Ovary (tissue), 9 donors: ENCODE data around the gene HTR2A. TPM values are rescaled to one million over a fixed set of nuclear protein-coding genes. Genes with fewer than 3 reads are reported as not detected.

Experiments
- DNase-seq, 5 donors: peaks; one replicate each; pipeline ENCODE4 v3.0.0-alpha.2; 2019 to 2020
- H3K27ac ChIP-seq, 2 donors: fragments of 200-600 bp; one replicate each; pipeline versions ENCODE4 v1.5.1 to v1.8.0; 2019 to 2022
- H3K27me3 ChIP-seq: fragments of 200-600 bp; one replicate; pipeline ENCODE4 v1.8.0; 2022
- H3K36me3 ChIP-seq: fragments of 200-600 bp; sonication (generic); one replicate; pipeline ENCODE4 v1.5.1; 2019
- H3K4me1 ChIP-seq: one replicate; pipeline ENCODE4 v1.8.1; 2013; ENCODE audit warnings: mild to moderate bottlenecking, moderate library complexity; ENCODE audit not compliant: insufficient read depth
- H3K4me3 ChIP-seq: fragments of 200-600 bp; sonication (generic); one replicate; pipeline ENCODE4 v1.5.1; 2017
- H3K9me3 ChIP-seq, 2 donors: fragments of 200-600 bp in 1 of 2; sonication (generic) in 1 of 2; one replicate each; pipeline versions ENCODE4 v1.5.1 to v1.8.1; 2013 to 2019; ENCODE audit warnings: mild to moderate bottlenecking in 1 of 2, moderate library complexity in 1 of 2
- EP300 ChIP-seq: sonication (generic); formaldehyde crosslinking; IDR thresholded peaks from one replicate; pipeline ENCODE4 v1.6.1; 2017; ENCODE audit warnings: antibody characterized with exemption
- POLR2A ChIP-seq: fragments of 450-650 bp; IDR thresholded peaks from one replicate; pipeline ENCODE4 v1.6.1; 2017; ENCODE audit warnings: antibody characterized with exemption, mild to moderate bottlenecking, moderate library complexity
- WGBS, 3 donors: extraction: QIAGEN DNeasy Blood & Tissue Kit in 1 of 3; methylation state at CpG; one replicate each; pipeline versions ENCODE4 v1.1.5 to v1.1.7; 2013 to 2017; 5-methylcytosine and 5-hydroxymethylcytosine counted together
- intact Hi-C, 4 donors: fragments of 100-400 bp; cut with DNase I; formaldehyde crosslinking; loops; one replicate each; pipeline versions ENCODE4 v1.11.0 to v1.15.1; 2022 to 2023
- polyA plus RNA-seq, 2 donors: library from polyadenylated mRNA; stranded (reverse); fragments of 200-250 nt in 1 of 2; fragments of 350-450 nt in 1 of 2; fragmentation: Illumina TruSeq in 1 of 2; extraction: RNeasy Lipid Tissue Mini Kit (QIAGEN cat#74804) in 1 of 2; gene quantifications; one replicate each; pipeline ENCODE4 v1.2.3, GENCODE V29; 2013 to 2014
- total RNA-seq, 7 donors: library from RNA; depleted of rRNA in 2 of 7; stranded (reverse); fragments of >200 nt in 2 of 7; fragmentation: NEBNext Ultra II Directional in 3 of 7; extraction: Animal tissue kit (Norgen Biotek cat#: 25700) in 3 of 7; gene quantifications; one replicate each; pipeline versions ENCODE4 v1.1.0 to v1.2.4, GENCODE V29; 2016 to 2023
- TF ChIP-seq, protein P1 (sequence below), 3 donors: fragments of 450-650 bp in 2 of 3; fragments of 200-600 bp in 1 of 3; IDR thresholded peaks; one replicate each; pipeline versions ENCODE4 v1.5.1 to v1.8.0; 2016 to 2022; ENCODE audit warnings: antibody characterized with exemption in 3 of 3, mild to moderate bottlenecking in 1 of 3
- donor health status: DM: no; HTN: no; CAD: no; lungs with moderate emphysema.
- donor health status: DM: no; HTN: no; CAD: no.
- donor health status: Bipolar disorder and iron deficiency.
- donor health status: DM: yes; HTN: yes; CAD: no.
- donor health status: DM: no; HTN: no; CAD: no.
- donor health status: DM: yes; HTN: yes; CAD: no.

HTR2A gene
- total and polyA plus RNA-seq, 9 donors = 0.05 to 0.88 (median 0.25) TPM; not detected in 1

DNA sequence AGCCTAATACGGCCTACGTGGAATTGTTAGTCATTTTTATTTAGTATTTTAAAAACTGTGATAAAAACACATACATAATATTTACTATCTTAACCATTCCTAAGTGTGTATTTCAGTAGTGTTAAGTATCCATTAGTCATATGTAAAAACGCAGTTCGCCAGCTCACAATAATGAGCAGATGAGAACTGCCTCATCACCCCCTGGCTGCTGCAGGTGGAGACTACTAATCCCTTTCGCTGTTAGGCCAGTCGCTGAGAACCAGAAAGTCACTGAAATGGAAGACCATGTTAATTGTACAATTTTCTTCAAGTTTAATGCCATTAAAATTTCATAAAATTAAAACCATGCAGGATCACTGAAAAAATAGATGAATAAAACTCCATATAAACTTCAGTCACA, 101.5 kb downstream of the HTR2A start:
- H3K27ac ChIP-seq = no peak overlapping the region
- WGBS, 3 donors = 92 to 93% (median 92%) methylated on average over 6 of the region's 6 CpGs
- intact Hi-C loops = no loop called here
- H3K36me3 ChIP-seq = no peaks in the 10 kb centered on the region
- H3K4me3 ChIP-seq = no peak overlapping the region
- H3K27me3 ChIP-seq = no peaks in the 10 kb centered on the region
- TF ChIP-seq, protein P1, sequence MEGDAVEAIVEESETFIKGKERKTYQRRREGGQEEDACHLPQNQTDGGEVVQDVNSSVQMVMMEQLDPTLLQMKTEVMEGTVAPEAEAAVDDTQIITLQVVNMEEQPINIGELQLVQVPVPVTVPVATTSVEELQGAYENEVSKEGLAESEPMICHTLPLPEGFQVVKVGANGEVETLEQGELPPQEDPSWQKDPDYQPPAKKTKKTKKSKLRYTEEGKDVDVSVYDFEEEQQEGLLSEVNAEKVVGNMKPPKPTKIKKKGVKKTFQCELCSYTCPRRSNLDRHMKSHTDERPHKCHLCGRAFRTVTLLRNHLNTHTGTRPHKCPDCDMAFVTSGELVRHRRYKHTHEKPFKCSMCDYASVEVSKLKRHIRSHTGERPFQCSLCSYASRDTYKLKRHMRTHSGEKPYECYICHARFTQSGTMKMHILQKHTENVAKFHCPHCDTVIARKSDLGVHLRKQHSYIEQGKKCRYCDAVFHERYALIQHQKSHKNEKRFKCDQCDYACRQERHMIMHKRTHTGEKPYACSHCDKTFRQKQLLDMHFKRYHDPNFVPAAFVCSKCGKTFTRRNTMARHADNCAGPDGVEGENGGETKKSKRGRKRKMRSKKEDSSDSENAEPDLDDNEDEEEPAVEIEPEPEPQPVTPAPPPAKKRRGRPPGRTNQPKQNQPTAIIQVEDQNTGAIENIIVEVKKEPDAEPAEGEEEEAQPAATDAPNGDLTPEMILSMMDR (IDR thresholded peaks at IDR 0.05) = no peak
- TF ChIP-seq POLR2A = no peak
- TF ChIP-seq EP300 = no peak
- peaks cover 5% of the 10 kb centered on the region for H3K4me1 ChIP-seq
- no peaks in the 10 kb centered on the region for H3K9me3 ChIP-seq
- DNase-seq = no peak

DNA sequence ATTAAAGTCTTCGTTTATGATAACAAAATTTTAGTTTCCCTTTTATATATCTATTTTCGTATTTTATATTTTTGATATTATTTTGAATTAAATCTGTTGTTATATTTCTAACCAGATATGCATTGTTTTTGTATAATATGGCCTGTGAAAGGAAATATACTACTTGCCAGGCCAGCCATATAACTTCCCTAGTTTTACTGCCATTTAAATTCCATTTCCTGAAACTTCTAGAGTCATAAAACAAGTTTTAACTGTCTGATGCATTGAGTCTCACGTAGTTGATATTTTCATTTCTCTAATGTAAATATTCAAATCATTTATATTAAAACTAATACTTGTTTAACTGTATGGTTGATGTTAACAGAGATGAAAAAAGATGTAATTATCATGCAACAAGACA, 113.3 kb downstream of the HTR2A start:
- Histone ChIP-seq H3K4me3 (no peak overlapping the region), H3K27me3 (no peaks in the 10 kb centered on the region), H3K9me3 (no peaks in the 10 kb centered on the region), H3K4me1 (no peaks in the 10 kb centered on the region), H3K36me3 (no peaks in the 10 kb centered on the region), H3K27ac (no peak overlapping the region)
- intact Hi-C loops = no loop called here
- 77 to 89% (median 85%) methylated on average over 3 of the region's 3 CpGs for WGBS, 3 donors
- DNase-seq = no peak
- TF ChIP-seq POLR2A (no peak), EP300 (no peak)
- TF ChIP-seq, protein P1 (IDR thresholded peaks at IDR 0.05) = no peak

DNA sequence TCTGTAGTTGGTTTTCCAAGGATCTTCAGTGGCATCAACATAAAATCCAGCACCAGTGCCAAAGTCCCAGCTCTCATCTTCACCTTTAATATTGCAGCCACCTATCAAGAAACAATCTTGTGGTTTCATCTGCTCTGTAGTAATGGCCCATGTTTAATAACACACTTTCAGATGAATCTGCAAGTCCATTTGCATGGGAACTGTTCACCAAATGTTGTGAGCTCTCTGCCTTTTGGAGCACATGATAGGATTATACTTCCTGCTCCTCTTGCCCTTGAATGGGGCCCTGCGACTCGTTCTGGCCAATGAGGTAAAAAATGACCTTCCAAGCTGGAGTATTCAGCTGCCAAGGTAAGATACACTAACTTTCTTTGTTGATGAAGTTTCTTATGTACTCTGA, 114.2 kb downstream of the HTR2A start:
- H3K9me3 ChIP-seq = no peaks in the 10 kb centered on the region
- intact Hi-C loops = no loop called here
- TF ChIP-seq POLR2A = no peak
- TF ChIP-seq, protein P1 (IDR thresholded peaks at IDR 0.05) = no peak
- TF ChIP-seq EP300 = no peak
- no peak overlapping the region for H3K27ac ChIP-seq
- H3K27me3 ChIP-seq = no peaks in the 10 kb centered on the region
- H3K36me3 ChIP-seq = no peaks in the 10 kb centered on the region
- no peak overlapping the region for H3K4me3 ChIP-seq
- H3K4me1 ChIP-seq = no peaks in the 10 kb centered on the region
- 48 to 58% (median 51%) methylated on average over 2 of the region's 2 CpGs for WGBS, 3 donors
- DNase-seq = no peak

DNA sequence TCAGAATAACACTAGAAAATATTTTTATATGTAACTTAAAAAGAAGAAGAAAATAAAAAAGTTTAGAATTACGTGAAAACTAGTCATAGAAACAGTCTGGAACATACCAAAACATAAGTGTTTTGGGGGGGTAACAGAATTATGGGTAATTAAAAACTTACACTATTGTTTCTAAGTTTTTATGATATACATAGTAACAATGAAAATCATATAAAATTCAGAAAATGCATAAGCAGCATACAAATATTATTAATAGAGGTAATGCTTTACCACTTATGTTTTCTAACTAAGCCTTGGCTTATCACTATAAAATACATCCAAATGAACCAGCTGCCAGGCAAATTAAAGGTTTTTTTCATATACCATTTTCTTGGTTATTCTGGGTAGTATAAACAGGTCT, 114.8 kb downstream of the HTR2A start:
- WGBS, 3 donors = 88 to 91% (median 91%) methylated on average over 1 of the region's 1 CpG
- Histone ChIP-seq H3K36me3 (no peaks in the 10 kb centered on the region), H3K4me3 (no peak overlapping the region), H3K4me1 (no peaks in the 10 kb centered on the region), H3K9me3 (no peaks in the 10 kb centered on the region), H3K27ac (no peak overlapping the region), H3K27me3 (no peaks in the 10 kb centered on the region)
- no peak for TF ChIP-seq POLR2A
- TF ChIP-seq, protein P1 (IDR thresholded peaks at IDR 0.05) = no peak
- no peak for TF ChIP-seq EP300
- intact Hi-C loops = no loop called here
- no peak for DNase-seq

Other genes starting within 250 kb of the HTR2A start
- 100 to 1,000 TPM; 104 to 147 (median 115) TPM for gene ESD, start 99.9 kb downstream of the HTR2A start, total RNA-seq
- gene ESD, start 99.9 kb downstream of the HTR2A start, polyA plus RNA-seq = 100 to 1,000 TPM; 154 to 281 TPM